ENCODE data around the gene SHISAL2B.
"Not testable (repeated sequence)": the region's sequence is repeated elsewhere in the genome, so short reads cannot be mapped to it uniquely, and the experiment has no call there.

SHISAL2B gene

DNA sequence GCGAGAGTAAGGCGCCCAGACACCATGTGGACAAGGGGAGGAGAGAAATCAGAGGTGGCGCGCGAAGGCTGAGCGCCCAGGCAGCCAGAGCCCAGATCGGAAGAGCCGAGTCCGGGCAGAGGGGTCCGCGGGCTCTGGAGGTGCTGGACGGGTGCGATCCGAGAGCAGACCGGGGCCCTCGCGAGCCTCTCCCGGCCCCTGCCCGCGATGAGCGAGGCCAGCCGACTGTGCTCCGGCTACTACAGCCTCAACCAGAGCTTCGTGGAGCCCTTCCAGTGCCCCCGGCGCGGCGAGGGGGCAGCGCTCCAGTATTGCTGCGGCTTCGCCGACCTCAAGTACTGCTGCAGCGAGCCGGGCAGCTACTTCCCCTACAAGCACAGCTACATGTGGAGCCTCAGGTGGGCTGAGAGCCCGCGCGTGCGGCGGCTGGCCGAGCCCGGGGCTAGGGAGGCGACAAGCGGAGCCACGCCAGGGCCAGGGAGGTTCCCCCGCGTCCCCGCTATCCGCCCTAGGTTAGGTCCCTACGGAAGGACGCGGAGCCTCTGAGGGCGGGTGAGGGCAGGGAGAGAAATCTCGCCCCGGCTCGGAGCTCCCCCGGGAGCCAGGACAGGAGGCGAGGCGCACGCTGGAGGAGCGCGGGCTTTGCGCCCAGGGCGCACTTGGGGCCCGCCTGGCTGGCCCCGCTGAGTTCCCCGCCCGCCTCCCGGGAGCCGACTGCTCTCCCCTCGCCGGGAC lies at the start of gene SHISAL2B:
TSS of gene SHISAL2B (plus strand) at position 87 of the 735 bp plus-strand sequence. CDS start at position 208, 121 bp downstream.
- no peak for DNase-seq (ENCODE audit: low read depth in 2 of 2)

DNA sequence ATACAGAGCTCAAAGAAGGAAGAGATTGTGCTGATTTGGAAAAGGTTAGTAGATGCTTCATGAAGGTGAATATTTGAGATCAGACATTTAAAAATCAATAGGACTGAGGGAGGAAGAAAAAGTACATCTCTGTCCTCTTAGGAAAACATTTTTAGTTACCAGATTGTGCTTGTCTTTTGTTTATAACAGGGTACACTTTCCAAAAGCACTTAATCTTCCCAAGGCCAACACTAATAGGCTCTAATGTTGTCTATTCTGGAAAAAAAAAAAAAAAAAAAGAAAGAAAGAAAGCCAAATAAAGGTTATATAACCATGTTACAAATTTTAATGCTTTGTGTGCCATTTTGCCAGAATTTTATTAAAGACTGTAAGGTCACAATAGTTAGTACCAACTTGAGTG lies 45.5 kb upstream of the SHISAL2B start:
- no peak for DNase-seq (ENCODE audit: low read depth in 2 of 2)

DNA sequence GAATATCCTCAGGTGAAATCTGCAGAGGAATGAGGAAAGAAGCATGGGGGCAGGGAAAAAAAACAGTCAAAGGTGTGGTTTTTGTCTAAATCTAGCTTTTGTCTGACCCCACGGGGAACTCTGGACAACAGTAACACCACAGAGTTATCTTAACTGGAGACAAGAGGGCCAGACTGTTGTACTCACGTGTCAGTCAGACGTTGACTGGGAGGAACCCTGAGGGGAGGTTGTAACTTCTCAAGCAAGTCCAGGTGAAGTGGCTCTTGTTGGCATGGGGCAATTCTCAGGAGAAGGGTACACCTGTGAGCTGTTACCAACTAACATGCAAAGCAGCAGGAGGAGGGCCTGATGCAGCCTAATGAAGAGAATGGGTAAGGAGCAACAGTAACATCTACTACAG lies 44.1 kb upstream of the SHISAL2B start:
- no peak for DNase-seq (ENCODE audit: low read depth in 2 of 2)

DNA sequence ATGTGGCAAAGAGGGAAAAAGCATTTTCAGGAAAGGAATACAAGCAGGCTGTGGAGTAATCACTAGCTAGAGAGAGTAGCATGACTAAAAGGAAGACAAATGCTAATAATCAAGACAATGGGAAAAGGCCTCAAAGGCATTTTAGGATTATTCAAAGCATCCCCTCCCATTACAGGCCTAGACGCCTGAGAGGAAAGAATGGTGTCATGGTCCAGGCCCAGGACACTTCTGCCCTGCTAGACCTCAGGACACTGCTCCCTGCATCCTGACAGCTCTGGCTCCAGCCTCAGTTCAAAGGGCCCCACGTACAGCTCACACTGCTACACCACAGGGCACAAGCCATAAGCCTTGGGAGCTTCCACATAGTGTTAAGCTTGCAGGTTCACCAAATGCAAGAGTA lies 40.8 kb upstream of the SHISAL2B start:
- no peak for DNase-seq (ENCODE audit: low read depth in 2 of 2)

DNA sequence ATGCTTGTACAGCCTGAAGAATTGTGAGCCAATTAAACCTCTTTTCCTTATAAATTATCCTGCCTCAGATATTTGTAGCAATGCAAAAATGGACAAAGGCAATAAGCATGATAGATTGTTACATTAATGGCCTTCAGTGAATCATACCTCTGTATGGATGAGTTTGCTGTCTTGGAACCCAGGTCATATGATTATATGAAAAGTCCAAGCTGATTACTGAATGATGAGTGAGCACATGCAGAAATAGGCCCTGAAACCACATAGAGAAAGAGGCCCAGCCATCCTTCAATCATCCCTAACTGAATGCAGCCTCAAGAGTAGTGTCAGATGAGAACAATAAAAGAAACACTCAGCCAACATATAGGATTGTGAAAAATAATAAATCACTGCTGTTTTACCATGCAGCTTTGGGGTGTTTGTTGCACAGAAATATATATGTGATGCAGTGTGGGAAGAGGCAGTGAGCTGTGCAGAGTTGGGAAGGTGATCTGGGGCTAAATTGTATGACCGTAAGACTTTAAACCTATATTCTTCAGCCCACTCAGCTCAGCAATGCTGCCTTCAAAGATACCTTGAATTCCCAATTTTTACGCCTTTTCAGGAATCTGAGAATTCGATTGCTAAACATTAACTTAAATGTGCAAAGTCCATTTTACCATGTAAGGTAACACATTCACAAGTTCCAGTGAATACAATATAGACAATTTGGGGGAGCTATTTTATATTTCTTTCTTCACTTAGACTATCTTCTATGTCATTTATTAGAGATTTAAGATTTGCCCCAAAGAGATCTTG lies 36.3 kb upstream of the SHISAL2B start:
- DNase-seq (ENCODE audit: low read depth in 2 of 2): no peak

DNA sequence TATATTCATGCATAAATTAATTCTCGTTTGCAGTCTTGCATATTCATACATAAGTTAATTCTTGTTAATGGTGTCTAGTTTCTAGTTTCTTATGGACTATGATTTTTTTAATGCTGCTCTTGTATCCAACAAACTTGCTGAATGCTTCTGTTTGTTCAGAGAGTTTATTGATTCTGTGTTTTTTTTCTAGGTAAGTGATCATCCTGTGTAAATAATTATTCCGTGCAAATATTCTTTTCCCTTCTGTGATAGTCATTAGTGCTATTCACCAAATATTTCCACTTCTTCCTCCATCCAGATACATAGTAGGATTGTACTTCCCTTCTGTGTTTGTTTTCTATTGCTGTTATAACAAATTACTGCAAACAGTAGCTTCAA lies 35.8 kb upstream of the SHISAL2B start:
- DNase-seq (ENCODE audit: low read depth in 2 of 2): no peak

DNA sequence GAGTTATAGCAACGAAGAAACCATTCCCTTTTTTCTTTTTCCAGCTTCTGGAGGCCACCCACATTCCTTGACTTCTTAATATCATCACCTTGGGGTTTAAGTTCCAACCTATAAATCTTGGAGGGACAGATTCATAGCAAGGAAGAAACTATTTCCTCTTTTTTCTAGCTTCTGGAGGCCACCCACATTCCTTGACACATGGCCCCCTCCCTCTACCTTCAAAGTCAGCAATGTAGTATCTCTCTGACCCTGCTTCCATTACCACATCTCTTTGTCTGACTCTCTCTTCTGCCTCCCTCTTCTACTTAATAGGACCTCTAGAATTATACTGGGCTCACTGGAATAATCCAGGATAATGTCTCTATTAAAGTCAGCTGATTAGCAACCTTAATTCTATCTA lies 34.7 kb upstream of the SHISAL2B start:
- DNase-seq (ENCODE audit: low read depth in 2 of 2): no peak

DNA sequence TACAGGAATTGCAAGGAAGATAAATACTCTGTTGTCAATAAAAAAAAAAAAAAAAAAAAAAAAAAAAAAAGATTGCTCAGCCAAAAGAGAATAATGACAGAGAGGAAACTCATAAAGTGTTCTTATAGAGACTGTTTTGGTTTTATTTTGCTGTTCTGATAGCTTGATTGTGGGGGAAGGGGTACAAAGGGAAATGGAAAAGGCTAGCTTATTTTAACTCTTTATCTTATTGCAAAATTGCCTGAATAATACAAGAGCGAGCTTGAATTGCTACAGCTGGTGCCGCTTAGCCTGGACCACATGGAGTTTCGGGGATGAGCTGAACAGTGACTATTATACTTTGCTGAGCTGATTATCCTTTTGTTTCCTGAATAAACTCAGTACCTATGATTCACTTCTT lies 31.0 kb upstream of the SHISAL2B start:
- no peak for DNase-seq (ENCODE audit: low read depth in 2 of 2)

DNA sequence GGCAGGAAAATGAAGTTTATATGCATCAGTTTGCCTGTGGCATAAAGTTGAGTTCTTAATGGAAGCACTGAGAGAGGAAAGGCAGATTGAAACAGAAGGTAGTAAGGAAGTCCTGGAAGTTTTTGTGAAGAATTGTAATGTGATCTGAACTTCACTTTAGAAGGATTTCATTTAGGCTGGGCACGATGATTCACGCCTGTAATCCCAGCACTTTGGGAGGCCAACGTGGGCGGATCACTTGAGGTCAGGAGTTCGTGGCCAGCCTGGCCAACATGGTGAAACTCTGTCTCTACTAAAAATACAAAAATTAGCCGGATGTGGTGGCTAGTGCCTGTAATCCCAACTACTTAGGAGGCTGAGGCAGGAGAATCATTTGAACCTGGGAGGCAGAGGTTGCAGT lies 27.1 kb upstream of the SHISAL2B start:
- DNase-seq (ENCODE audit: low read depth in 2 of 2): not testable (repeated sequence)

DNA sequence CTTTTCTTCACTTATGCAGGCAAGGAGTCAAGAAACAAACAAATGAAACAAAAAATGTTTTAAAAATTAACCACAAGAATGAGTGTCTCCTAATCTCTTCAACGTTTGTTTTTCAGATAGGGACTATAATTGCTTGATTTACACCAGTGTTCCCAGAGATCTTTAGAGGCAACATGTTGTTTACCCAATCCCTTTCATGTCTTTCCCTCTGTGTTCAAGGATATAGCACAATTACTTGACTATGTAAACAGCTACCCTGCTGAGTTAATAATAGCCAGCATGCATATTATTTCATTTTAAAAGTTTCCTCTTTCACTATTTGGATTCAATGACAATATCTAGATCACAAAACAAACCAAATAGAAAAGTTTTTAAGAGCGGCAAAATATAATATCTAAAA lies 25.1 kb upstream of the SHISAL2B start:
- no peak for DNase-seq (ENCODE audit: low read depth in 2 of 2)

DNA sequence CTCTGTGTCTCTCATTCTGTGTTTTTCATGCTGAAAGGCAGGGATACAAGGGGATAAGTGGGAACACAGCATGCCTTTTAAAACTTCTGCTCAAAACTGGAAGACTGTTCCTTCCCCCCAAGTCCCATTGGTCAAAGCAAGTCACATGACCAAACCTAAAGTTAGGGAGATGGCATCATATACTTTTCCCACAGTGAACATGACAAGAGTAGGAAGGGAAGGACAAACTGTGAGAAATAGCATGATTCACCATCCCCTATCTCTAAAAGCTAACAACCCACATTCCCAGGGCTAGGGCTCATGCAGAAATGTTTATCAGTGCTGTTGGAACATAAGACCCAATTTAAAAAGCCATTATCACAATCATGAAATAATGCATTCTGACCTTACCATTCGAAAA lies 24.2 kb upstream of the SHISAL2B start:
- DNase-seq (ENCODE audit: low read depth in 2 of 2): no peak

DNA sequence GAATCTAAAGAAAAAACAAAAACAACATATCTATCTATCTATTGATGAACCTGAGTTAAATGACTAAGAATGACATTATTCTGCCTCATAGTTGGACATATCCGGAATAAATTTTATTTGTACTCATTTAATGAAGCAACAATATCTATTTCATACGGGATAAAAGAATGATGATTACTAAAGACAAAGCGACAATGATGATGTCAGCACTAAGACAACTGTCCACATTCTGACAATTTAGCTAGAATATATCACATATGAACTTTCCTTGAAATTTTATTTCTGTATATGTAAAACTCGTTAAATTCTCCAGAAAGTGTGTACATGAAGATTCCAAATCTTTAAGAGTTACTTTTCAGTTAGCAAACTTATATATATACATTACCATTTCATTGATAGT lies 23.2 kb upstream of the SHISAL2B start:
- DNase-seq (ENCODE audit: low read depth in 2 of 2): no peak

DNA sequence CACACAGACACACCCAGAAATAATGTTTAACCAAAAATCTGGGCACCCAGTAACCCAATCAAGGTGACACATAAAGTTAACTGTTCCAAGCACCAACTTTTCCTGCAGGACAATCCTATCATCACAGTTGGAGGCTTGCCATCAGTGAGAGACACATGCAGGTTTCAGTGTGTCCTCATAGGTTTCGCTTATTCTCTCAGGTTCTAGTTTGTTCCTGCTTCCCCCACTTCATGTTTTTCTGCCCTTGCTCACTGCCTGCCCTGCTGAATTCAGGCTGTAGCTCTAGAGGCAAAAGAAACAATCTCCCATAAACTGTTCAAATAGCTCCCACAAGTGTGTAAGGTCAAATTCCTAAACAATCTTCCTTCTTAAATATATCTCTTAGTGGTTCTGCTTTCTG lies 20.0 kb upstream of the SHISAL2B start:
- no peak for DNase-seq (ENCODE audit: low read depth in 2 of 2)

DNA sequence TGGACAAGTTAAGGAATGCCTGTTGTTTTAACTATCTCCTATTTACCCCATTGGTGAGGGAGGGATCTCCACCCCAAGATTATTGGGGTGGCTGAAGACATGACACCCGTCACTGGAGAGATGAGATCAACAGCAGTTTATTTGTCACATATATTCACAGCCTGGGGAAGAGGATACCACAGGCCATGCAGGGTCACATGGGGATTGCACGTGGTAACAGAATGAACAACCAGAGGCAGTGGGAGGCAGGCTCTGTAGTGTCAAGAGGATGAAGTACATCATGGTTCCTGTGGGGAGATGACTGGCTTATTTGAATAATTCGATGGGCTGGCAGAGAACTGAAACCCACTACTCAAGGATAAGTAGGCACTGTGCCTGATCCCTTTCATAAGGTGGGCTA lies 18.6 kb upstream of the SHISAL2B start:
- no peak for DNase-seq (ENCODE audit: low read depth in 2 of 2)

DNA sequence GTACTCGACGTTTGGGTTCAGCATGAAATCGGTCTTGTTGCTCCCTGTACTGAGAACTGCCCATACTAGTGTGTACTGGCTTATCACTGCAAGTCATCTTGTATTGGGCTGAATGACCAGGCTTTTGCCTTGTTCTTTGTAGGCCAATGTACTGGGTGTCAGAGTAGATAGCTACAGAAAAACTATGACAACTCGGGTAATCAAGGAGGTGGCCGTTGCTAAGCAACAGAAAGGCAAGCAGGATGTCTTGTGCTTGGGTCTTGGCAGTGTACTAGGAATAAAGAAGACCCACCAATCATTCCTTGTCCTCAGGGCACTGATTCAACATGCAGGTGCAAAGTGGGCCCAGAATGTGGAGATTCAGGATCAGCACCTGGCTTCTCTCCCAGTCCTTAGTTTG lies 11.9 kb upstream of the SHISAL2B start:
- no peak for DNase-seq (ENCODE audit: low read depth in 2 of 2)

DNA sequence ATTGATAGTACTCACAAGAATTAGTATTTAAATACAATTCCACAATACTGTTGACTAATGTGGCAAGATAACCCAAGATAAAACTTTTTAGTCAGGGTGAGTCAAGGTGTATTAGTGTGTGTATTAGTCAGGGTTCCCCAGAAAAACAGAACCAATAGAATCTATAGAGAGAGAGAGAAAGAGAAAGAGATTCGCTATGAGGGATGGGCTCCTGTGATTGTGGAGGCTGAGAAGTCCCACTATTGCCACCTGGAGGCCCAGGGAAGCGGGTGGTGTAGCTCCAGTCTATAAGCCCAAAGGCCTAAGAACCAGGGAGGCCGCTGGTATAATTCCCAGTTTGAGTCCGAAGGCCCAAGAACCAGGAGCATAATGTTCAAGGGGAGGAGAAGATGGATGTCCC lies 10.0 kb upstream of the SHISAL2B start:
- no peak for DNase-seq (ENCODE audit: low read depth in 2 of 2)

DNA sequence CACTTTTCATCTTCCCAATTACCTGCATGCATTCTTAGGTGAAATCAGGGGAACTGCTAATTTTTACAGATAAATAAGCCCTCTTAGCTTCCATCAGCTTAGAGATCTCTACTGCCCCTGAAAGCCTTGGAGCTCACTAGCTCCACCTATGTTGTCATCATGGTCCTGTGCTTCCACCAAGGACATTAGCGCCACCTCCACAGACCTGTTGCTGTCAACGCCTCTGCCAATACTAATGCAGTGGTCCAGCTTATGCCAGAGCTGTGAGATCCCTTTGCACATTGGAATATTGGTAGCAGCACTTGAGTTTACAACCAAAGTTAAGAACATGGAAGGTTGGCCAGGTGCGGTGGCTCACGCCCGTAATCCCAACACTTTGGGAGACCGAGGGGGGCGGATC lies 7.7 kb upstream of the SHISAL2B start:
- no peak for DNase-seq (ENCODE audit: low read depth in 2 of 2)

DNA sequence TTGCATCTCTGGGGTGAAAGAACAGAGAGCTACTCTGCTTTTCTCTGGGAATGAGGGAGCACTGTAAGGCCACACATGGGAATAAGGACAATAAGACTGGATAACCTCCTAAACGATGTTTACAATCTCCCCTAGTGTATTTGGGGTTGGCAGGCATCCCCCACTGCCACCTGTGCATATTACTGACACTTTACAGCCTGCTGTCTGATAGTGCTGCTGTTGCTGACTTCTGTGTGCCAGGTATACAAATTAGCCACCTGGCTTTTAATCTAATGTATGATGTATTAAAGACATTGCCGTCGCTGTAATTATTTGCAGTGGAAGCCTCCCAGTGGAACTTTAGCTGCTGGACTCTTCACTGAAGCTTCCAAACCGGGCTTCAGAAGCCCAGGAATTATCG lies 4.4 kb upstream of the SHISAL2B start:
- no peak for DNase-seq (ENCODE audit: low read depth in 2 of 2)

DNA sequence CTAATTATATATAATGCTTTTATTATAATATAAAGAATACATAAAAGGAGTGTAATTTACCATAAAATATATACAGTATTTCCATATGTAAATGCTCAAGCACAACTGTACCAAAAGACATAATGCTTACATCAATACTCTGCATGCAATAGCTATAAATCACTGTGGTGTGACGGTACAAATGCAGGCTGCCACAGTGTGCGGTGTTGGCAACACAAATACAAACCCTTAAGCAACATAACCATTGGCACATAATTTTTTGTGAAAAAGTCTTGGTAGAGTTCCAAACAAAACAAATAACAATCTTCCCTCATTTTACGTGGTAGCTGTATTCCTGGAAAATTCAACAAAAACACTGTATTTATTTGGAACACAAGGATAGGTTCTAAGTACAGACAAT lies 1.9 kb upstream of the SHISAL2B start:
- no peak for DNase-seq (ENCODE audit: low read depth in 2 of 2)

DNA sequence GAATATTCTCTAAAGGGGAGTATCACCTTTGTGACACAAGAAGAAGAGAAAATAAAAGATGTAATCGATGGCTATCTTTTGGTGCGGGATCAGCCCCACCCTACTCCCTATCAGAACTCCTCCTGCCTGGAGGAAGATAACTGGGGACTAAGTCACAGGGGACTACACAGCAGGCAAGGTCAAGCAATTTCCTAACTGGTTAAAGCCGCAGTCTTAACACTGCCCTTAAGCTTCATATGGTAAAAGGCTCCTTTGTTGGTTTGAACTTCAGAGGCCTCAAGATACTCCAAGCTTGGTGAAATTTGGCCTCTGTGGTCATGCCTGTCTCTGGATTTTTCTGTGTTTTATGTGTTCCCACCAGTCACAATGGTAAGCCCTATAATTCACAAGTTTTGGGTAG lies 1.3 kb upstream of the SHISAL2B start:
- no peak for DNase-seq (ENCODE audit: low read depth in 2 of 2)

DNA sequence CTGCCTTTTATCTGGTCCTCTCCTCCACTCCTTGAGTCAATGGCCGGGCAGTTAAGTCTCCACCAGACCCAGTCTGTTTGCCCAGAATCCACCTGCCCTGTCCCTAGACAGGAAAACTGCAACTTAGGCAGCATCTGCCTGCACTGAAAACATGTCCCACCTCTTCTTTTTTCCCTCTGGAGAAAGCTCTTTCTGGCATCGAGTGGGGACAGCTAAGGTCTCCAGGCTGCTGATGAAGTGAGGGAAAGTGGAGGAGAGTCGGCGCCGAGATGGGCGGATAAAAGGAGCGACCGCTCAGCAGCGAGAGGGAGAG lies 243 bp upstream of the SHISAL2B start:
- DNase-seq (ENCODE audit: low read depth in 2 of 2): no peak

DNA sequence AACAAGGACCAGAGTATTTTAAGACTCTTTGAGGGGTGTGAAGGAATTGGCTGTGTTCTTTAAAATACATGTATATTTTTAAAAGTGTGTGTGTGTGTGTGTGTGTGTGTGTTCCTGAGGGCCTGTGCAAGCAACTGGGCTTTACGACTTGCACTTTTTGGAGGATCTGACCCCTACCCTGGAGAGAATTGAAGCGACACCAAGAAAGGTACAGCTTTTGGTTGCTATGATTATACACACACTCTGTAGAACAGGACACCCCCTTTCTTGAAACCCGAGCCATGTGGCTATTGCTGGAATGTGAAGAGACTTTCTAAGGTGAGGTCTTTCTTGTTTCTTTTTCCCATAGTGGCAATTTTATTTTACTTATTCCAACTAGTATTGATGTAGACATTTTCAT lies 988 bp downstream of the SHISAL2B start:
- DNase-seq (ENCODE audit: low read depth in 2 of 2): no peak

DNA sequence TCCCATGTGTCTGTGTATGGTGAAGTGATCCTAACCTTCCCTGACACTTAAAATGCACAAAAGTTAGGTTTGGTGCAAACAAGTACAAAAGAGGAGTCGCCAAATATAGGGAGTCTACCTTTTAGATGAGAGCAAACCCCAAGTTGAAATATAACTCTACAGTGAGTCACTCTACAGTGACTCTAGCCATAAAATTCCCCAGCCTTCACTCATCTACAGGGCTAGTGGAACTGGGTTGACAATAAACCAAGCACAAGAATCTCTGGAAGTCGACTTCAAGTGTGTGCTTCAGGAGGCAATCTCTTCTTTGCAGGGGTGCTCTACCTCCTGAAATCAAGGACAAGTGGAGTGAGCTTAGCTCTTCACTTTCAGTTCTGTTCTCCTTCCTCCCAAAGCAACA lies 3.3 kb downstream of the SHISAL2B start:
- no peak for DNase-seq (ENCODE audit: low read depth in 2 of 2)

DNA sequence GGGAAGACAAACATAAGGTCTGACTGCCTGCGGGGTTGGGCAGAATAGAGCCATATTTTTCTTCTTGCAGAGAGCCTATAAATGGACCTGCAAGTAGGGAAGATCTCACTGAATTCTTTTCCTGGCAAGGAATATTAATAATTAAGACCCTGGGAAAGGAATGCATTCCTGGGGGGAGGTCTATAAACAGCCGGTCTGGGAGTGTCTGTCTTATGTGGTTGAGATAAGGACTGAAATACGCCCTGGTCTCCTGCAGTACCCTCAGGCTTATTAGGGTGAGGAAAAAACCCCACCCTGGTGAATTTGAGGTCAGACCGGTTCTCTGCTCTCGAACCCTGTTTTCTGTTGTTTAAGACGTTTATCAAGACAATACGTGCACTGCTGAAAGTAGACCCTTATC lies 6.1 kb downstream of the SHISAL2B start:
- not testable (repeated sequence) for DNase-seq (ENCODE audit: low read depth in 2 of 2)
